ENCODE data around the gene GPRIN2. TPM values are rescaled to one million over a fixed set of nuclear protein-coding genes. Genes with fewer than 3 reads are reported as not detected.
"Not testable (repeated sequence)": the region's sequence is repeated elsewhere in the genome, so short reads cannot be mapped to it uniquely, and the experiment has no call there.

The GPRIN2 gene
- total RNA-seq, 1 donor from 2014 or later: not detected

DNA sequence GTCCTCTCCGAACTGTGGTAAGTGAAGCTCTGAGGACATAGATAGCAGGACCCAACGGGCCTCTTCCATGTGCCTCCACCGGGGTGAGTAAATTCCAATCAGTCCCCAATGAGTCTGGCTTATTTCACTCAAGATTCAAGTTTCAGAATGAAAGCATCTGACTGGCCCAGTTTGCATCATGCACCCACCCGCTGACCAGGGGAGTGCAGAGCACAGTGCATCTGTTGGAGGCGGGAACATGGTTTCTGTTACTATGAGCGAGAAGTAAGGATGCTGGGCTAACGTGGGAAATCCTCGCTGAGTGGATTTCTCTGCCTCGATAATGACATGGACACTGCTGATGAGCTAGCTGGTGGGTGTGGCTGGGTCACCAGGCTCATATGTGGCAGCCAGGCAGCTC, 10.7 kb upstream of the GPRIN2 start:
- DNase-seq (ENCODE audit: low read depth in 2 of 2): not testable (repeated sequence)

DNA sequence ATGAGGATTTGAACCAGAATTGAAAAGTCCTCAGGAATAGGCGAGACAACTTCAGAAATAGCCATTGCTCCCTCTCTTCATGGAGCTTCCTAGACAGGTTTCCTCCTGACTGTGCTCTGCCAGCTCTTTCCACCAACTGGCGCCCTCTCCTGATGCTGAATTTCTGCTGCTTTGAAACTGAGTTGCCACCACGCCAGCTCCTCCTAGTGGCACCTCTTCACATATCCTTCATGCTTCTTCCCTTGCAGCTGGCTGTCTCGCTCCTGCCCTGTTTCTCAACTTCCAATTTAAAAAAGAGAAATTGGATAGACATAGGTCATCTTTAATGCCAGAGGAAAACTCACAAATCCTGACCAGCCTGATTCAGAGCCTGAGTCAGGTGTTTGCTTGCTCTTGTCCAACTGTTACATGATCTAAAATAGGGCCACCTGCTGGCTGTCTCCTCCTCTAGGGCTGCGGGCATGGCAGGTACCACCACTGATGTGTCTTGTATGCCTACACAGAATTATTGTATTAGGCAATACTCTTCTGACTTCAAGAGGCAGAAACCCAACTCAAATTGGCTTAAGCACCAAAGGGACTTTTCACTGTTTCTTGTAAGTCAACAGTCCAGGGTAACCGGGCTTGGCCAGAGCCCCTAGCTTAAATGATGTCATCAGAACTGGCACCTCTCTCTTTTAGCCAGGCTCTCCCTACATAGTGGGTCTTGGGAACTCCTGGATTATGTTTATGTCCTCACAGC, 9.3 kb upstream of the GPRIN2 start:
- peak; percentile 73 to 78 for DNase-seq (ENCODE audit: low read depth in 2 of 2)

DNA sequence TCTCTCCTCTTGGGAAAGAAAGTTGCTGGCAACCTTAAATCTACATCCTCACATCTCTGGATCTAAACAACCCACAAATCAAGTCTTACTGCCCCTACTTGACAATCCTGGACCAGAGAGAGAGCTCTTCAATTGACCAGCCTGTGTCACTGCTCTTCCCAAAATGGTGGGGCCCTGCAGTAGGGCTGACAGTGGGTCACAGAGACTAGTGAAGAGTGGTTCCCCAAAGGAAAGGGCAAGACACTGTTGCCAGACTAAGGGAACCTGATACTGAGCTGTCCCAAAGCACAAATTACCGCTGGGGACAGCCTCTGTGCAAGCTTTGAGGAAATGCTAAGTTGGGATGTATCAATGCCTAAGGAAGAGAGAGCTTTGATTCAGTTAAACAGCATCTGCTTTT, 4.5 kb upstream of the GPRIN2 start:
- no peak for DNase-seq (ENCODE audit: low read depth in 2 of 2)

DNA sequence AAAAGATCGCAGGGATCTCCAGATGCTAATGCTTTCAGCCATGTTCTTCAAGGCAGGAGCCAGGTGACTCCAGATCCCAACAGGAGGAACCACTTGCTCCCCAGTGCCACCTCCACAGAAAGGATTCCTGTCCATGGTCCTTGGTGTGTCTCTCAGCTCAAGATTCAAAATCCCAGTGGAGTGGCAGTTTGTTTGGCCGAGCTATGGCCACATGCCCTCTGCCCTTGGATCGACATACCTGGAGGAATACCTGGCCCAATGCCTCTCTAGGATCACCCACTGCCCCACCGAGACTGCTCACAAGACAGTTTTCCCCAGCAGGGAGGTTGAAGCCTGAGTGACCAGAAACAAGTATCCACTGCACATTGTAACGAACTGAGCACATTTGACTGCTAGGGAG, 3.9 kb upstream of the GPRIN2 start:
- no peak for DNase-seq (ENCODE audit: low read depth in 2 of 2)

DNA sequence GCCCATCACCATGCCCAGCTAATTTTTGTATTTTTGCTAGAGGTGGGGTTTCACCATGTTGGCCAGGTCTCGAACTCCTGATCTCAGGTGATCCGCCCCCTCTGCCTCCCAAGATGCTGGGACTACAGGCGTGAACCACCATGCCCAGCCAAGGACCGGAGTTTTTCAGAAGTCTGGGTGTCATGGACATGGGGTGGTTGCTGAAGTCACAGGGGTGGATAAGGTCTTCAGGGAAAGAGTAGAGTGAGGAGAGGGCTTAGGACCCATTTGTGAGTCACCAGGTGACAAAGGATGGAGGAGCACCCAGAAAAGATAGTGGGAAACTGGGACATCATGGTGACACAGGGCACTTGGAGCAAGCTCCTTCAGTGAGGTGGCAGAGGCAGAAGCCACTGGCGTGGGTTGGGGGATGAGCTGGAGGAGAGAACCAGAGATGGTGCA, 2.8 kb upstream of the GPRIN2 start:
- DNase-seq (ENCODE audit: low read depth in 2 of 2): no peak

DNA sequence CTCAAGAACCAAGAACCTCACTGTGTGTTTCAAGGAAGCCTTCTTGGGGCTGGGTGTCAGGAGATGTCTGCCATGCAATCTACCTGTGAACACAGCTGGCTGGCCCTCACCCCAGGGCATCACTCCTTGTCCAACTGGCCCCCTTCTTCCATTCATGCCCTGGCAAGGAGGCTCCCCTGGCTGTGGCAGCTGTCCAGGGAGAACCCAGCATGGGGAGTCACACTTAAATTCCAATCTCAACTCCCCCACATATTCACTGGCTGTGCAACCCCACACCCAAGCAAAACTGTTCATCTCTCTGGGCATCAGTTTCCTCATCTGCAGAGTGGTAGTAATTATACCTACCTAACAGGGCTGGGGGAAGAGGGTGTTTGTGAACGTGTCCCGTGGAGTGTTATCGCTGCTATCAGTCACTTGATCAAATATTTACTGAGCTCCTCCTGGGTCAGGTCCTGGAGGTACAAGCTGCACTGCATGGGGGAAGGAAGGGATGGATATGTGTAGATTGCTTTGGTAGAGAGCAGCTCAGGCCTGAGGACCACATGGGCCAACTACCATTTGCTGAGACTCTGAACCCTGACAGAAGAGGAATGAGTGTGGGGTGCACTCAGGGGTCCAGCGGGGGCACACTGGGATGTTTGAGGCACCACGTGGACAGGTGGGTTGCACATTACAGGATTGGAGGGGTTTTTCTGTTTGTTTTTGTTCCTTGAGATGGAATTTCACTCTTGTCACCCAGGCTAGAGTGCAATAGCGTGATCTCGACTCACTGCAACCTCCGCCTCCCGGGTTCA, 2.1 kb upstream of the GPRIN2 start:
- DNase-seq (ENCODE audit: low read depth in 2 of 2): no peak

DNA sequence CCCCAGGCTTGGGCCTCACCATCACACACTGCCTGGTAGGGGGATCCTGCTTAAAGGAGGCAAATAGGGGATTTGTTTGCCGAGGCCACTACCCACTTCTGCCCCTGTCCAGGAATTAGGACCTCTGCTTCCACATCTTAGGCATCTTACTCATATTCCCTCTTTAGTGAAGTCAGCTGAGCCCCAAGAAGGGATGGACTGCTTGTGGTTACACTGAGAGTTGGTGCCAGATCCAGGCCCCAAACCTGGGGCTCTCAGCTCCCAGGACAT, 1.6 kb upstream of the GPRIN2 start:
- DNase-seq (ENCODE audit: low read depth in 2 of 2): no peak

DNA sequence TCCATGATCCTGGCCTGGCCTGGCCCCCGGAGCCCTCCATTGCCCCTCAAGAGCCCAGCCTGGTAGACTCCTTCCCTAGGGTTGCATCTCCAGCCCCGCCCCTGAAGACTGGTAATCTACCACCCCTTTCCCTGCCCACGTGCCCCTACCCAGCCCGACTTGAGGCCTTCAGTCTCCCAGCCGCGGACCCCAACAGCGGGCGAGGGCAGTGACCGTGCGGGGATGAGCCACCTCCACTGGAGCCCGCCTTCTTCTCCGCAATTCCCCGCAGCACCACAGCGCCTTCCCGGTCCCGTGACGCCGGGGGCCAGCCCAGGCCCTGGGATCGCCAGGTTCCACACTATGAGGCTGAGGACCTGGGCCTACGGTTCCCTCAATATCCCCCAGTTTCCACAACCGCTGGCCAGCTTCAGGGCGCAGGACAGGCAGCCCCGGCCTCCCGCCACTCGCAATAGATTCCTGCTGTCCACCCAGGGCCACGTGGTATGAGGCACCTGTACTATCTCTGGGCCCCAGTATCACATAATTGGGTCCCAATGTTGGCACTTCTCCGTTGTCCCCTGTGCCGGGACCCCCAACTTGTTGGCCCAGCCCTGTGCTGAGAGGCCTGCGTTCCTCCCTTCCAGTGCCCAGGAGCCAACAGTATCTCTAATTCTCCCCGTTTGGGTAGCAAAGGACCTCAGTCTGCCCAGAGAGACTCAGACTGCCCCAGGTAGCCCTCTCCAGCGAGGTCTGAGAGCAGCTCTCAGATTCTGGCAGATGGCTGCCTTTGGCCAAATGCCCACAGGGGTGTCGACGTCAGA, 1.1 kb upstream of the GPRIN2 start:
- no peak for DNase-seq (ENCODE audit: low read depth in 2 of 2)

DNA sequence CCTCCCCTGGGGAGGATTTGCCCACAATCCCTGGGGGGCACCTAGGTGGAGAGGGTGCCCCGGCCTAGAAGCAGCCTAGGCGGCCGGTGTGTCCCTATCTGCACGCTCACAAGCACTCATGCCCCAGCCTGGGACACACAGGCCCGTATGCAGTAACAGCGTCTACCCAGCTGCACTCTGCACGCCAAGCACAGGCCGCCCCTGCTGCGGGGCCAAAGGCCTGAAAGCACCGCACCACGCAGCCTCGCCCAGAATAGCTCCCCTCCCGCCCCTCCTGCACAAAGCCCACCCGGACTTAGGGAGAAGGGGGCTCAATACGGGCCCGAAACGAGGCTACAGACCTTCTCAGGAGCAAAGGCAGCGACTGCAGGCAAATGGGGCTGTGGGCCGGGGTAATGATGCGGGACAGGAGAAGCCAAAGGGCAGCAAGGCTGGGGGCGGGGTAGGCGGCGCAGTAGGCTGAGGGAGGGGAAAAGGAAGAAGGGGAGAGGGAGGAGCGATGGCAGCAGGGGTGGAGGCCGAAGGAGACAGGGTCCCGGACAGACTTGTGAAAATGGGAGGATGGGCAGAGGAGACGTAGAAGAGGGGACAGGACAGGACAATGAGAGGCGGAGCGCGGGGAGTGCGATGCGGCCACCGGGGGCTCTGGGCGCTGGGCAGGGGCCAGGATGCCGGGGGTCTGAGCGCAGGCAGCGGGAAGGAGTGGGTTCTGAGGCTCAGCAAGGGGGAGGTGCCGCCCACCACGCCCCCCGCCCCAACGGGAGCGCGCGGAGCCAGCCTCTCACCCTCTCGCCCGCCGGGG, 544 bp downstream of the GPRIN2 start:
- no peak for DNase-seq (ENCODE audit: low read depth in 2 of 2)

DNA sequence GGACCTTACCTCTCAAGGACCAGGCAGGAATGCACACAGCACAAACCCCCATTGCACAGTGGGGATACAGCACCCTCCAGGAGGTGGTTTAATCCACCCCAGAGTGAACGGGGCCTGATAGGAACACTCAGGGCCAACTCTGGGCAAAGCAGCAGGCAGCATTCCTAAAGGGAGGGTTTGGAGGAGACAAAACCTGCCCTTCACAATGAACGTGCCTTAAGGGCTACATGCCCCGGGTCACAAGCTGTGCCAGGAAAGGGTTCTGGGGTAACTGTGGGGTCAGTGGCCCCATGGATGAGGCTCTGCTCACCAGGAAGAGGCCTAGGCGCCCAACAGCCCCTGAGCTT, 1.1 kb downstream of the GPRIN2 start:
- DNase-seq (ENCODE audit: low read depth in 2 of 2): no peak

DNA sequence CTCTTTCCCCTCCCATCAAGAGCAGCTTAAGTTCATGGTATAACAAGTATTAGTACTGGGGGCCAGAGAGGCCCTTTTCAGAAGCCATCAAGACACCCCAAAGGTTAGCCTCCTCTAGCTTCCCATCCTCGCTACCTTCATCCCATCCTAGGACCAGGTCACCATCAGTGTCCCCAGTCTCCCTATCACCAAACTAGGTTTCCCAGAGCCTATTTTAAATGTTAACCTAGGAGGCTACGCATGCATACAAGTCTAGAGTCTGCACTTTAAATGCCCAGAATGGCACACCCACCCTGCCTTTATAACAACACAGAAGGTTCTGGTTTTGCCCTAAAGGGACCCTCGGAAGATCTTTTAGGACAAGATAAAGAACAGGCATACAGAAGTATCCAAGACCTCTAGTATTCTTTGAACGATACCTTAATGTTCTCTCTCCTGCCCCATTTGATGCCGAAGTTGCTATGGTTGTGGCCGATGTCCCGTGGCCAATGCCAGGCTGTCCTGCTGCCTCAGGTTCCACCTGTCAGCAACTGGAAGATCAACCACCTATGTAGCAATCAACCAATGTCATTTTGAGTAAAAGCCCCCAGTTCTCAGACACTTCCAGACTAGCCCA, 2.2 kb downstream of the GPRIN2 start:
- DNase-seq (ENCODE audit: low read depth in 2 of 2): no peak

DNA sequence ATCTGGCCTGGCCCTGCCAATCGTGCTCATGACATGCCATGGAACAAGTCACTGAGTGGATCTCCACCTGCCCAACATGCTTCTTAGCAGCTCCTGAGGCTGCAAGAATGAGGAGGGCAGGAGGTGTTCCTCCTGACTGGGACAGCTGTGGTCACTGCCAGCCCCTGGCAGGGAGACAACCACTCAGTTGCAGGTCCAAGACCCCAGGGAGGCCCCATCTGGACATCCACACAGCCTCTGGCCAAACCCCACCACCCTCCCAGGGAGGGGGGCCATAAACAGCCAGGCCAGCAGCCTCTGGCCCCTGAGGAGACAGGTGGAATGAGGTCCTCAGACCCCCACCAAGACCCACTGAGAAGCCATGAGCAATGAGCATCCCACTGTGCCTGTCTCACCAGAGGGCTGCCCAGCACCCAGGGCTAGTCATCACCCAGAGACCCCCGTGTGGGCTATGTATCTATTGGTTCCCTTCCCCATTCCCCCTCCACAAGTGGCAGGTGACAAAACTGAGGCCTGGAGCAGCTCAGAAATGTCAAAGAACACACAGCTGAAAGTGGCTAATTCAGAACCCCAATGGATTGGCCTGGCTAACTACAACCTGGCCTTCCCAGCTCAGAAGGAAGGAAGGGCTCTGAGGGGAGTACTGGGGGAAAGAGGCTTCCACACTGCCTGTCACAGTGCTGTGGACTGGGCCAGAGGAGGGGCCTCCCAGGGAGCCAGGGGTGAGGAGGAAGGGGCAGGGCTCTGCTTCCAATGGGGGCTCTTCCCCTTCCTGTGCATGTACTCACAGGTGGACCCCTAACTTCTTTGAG, 3.0 kb downstream of the GPRIN2 start:
- no peak for DNase-seq (ENCODE audit: low read depth in 2 of 2)

DNA sequence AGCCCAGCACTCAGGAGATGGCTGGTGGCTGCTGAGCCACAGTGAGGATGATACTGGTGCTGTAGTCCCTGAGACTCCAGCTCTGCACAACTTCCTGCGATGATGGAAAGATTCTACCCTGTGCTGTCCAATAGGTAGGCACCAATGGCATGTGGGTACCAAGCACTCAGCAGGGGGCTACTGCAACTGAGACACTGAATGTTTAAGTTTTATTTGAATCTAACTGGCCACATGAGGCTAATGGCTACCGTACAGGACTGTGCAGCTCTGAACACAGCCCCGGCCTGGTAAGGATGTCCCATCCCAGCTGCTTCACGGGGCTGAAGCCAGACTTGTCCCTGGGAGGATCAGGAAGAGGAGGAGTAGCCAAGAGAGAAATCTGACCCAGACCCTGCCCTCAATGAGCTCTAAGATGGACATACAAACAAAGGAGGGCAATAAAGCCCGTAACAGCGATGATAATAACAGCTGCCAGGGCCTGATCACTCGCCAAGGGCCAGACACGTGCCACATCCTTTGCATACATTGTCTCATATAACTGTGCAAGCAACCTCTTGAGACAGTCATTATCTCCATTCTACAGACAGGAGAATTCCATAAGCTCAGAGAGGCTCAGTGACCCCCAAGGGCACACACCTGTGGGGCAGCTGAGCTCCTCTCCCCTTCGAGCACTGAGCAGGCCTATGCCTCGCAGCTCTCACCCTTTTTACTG, 3.8 kb downstream of the GPRIN2 start:
- no peak for DNase-seq (ENCODE audit: low read depth in 2 of 2)

DNA sequence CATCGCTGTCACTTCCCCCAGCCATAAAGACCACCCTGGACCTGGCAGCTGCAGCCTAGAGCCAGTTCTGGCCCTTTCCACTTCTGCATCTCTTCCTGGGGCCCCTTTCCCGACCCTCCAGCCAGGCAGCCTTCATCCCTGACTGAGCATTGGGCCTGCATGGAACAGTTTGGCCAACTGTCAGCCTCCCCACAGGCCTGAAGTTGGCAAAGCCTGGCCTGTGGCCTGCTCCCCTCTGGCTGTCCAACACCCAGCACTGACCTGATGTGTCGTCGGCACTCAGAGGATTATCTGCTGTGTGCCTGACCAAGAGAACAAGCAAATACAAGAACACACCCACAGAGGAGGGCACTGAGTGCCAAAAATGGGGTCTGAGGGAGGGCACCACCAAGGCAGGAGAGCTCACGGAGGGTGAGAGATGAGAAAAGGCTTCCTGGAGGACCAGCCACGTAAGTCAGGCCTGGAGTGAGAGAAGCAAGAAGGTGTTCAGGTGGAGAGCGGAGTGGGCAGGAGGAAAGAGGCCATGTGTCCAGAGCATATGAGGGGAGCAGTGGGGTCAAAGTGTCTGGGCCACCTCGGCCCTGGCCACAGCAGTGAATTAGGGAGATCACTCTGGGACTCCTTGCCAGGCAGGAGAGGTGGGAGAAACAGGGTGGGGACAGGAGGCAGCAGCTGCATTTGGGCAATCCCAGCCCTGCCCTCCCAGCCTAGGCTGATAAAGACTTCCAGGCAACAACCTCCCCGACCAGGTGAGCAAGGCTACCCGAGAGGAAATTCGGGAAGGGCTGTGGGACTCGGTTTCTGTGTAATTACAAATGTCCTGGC, 4.5 kb downstream of the GPRIN2 start:
- DNase-seq (ENCODE audit: low read depth in 2 of 2): no peak

DNA sequence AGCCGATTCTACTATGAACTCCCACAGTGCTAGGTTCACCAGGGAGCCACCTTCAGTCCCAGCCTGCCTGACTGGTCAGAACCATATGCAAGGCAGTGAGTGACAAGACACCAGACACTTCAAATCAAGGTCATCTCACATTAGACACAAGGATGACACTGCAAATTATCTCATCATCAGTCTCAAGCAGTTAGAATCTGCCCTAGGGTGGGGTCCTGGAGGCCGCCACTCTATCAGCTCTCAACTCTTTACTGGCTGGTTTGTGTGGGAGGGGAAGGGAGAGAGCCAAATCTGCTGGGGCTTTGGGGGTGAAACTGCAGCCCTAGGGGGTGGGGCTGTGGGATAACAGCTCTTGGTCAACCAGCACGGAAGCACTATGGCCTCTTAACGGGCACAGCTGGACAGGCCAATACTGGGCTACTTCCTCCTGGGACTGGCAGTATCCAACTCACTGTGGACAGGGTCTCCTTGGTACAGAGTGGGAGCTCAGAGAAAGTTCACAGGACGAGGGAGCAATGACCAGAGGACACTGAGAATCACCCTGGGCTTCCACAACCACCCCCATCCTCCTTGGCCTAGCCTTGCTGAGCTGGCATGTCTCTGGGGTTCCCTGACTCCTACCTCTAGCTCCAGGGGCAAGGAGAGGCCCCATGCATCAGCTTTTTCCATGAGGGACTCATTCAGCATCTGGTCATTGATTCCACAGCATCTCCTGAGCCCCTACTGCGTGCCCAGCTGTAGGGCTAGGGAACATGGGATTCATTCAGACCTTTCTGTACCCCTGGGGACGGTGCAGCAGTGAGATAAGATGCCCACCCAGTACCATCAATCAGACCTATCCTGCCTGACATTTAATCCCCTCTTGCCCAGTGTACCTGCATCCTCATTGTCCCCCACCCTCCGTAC, 5.4 kb downstream of the GPRIN2 start:
- DNase-seq (ENCODE audit: low read depth in 2 of 2): no peak

DNA sequence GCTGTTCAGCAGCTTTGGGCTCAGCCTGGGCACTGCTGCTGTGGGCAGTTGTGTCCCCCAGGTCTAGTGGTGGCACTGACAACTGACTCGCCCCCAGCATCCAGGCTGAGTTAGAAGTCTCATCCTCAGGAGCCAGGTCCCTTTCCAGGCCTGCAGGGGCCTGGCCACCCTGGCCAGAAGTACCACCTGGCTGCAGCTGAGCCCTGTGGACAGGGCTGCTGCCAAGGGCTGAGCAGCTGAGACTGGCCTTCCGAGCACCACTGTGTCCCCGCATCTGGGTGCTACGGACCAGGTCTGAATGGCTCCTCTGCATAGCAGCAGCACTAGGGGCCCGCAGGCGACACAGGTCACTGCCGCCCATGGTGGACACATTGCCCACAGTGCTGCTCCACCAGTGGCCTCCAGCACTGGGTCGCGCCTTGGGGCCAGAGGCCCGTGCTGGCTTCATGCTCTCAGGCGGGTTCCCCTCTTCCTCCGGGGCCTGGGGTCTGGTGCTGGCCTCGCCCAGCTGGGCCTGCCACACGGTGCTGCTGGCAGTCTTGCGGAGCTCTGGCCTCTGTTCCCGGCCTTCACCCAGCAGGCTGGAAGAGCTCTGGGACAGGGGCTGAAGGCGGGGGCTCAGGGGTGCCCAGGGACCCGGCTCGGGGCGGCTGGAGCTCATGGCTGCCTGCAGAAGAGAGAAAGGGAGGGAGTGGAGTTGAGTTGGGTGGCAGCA, 6.2 kb downstream of the GPRIN2 start:
- DNase-seq (ENCODE audit: low read depth in 2 of 2): no peak
